SK-N-SH (cell line): Measurements from ENCODE around the gene FHL2. TPM values are rescaled to one million over a fixed set of nuclear protein-coding genes. Genes with fewer than 3 reads are reported as not detected.

Experiments used
- CTCF ChIA-PET: fragments of 300-600, 350-600 bp; formaldehyde crosslinking; extraction: SDS; loops from one replicate; lab custom pipeline; 2021; lab: Yijun Ruan, JAX
- POLR2A ChIA-PET: fragments of 350-600 bp; sonication (Branson Sonifier 250); formaldehyde crosslinking; extraction: SDS; loops from one replicate; lab custom pipeline; 2020; ENCODE audit warnings: antibody characterized with exemption, inconsistent platforms; lab: Yijun Ruan, JAX
- DNase-seq: peaks from one replicate; pipeline ENCODE4 v3.0.0; 2012
- H2AFZ ChIP-seq: fragments of 200-600 bp; sonication (generic); 2 replicates; pipeline ENCODE4 v1.8.1; 2016; ENCODE audit warnings: antibody characterized with exemption, mild to moderate bottlenecking, low read depth
- H3F3A ChIP-seq: fragments of 200-600 bp; sonication (generic); replicated peaks from 2 replicates; pipeline ENCODE3; 2016; ENCODE audit warnings: antibody characterized with exemption, mild to moderate bottlenecking; ENCODE audit not compliant: insufficient read depth
- H3K27ac ChIP-seq, 2 experiments: fragments of 200-500 bp in 1 of 2; fragments of 200-600 bp in 1 of 2; sonication (Bioruptor generic) in 1 of 2; sonication (generic), shearing (Covaris generic) in 1 of 2; 2 replicates each; pipeline versions ENCODE4 v1.5.1 to v1.6.1; 2014 to 2016; ENCODE audit warnings: low read depth in 2 of 2, inconsistent platforms in 1 of 2, low read length in 1 of 2, mild to moderate bottlenecking in 1 of 2, mixed read lengths in 1 of 2
- H3K27me3 ChIP-seq: fragments of 200-600 bp; sonication (generic), shearing (Covaris generic); 2 replicates; pipeline ENCODE4 v1.6.1; 2016; ENCODE audit warnings: mixed run types; ENCODE audit not compliant: insufficient read depth
- H3K36me3 ChIP-seq, 2 experiments: fragments of 200-500 bp in 1 of 2; fragments of 200-600 bp in 1 of 2; sonication (Bioruptor generic) in 1 of 2; sonication (generic) in 1 of 2; replicated peaks in 1 of 2; 2 replicates each; pipeline versions ENCODE3 to v1.5.1; 2014 to 2016; ENCODE audit warnings: low read length in 1 of 2, mild to moderate bottlenecking in 1 of 2; ENCODE audit not compliant: insufficient read depth in 2 of 2, control insufficient read depth in 1 of 2
- H3K4me1 ChIP-seq, 2 experiments: fragments of 200-500 bp in 1 of 2; fragments of 200-600 bp in 1 of 2; sonication (Bioruptor generic) in 1 of 2; sonication (generic), shearing (Covaris generic) in 1 of 2; 2 replicates each; pipeline versions ENCODE4 v1.5.1 to v1.6.1; 2014 to 2016; ENCODE audit warnings: low read depth in 1 of 2, low read length in 1 of 2, mixed run types in 1 of 2; ENCODE audit not compliant: insufficient read depth in 2 of 2, control insufficient read depth in 1 of 2
- H3K4me2 ChIP-seq: fragments of 200-600 bp; sonication (generic), shearing (Covaris generic); 2 replicates; pipeline ENCODE4 v1.6.1; 2017; ENCODE audit warnings: mixed run types
- H3K4me3 ChIP-seq, 2 experiments: fragments of 200-500 bp in 1 of 2; fragments of 200-600 bp in 1 of 2; sonication (Bioruptor generic) in 1 of 2; sonication (generic), shearing (Covaris generic) in 1 of 2; 2 replicates each; pipeline versions ENCODE4 v1.5.1 to v1.8.1; 2014 to 2016; ENCODE audit warnings: low read depth in 2 of 2, inconsistent platforms in 1 of 2, low read length in 1 of 2, mild to moderate bottlenecking in 1 of 2, mixed read lengths in 1 of 2, moderate library complexity in 1 of 2
- H3K79me2 ChIP-seq: fragments of 200-600 bp; sonication (generic); 2 replicates; pipeline ENCODE4 v1.8.1; 2017; ENCODE audit warnings: mild to moderate bottlenecking; ENCODE audit not compliant: insufficient read depth
- H3K9ac ChIP-seq: fragments of 200-600 bp; sonication (generic); 2 replicates; pipeline ENCODE4 v1.6.1; 2017; ENCODE audit warnings: mixed run types
- H3K9me2 ChIP-seq: fragments of 200-600 bp; sonication (generic); 2 replicates; pipeline ENCODE4 v1.6.1; 2017; ENCODE audit warnings: mixed run types
- H3K9me3 ChIP-seq: fragments of 200-600 bp; sonication (generic); 2 replicates; pipeline ENCODE4 v1.6.1; 2017; ENCODE audit warnings: mixed run types, mild to moderate bottlenecking, moderate library complexity
- H4K20me1 ChIP-seq: fragments of 200-600 bp; sonication (generic); 2 replicates; pipeline ENCODE4 v1.6.1; 2017; ENCODE audit warnings: mild to moderate bottlenecking, mixed run types; ENCODE audit not compliant: insufficient read depth
- EP300 ChIP-seq, 2 experiments: IDR thresholded peaks; 2 replicates each; pipeline versions ENCODE4 v1.4.0 to v1.6.1; 2012; ENCODE audit warnings: borderline replicate concordance in 1 of 2, low read depth in 1 of 2, low read length in 1 of 2
- GATA2 ChIP-seq: sonication (generic); formaldehyde crosslinking; IDR thresholded peaks from 2 replicates; pipeline ENCODE4 v1.5.0; 2020; ENCODE audit warnings: mild to moderate bottlenecking, missing genetic modification reagents
- MEF2A ChIP-seq: IDR thresholded peaks from 2 replicates; pipeline ENCODE4 v1.4.0; 2012; ENCODE audit warnings: low read depth, borderline replicate concordance
- MXI1 ChIP-seq: IDR thresholded peaks from 2 replicates; pipeline ENCODE4 v1.6.1; 2012; ENCODE audit warnings: mild to moderate bottlenecking, low read depth, low read length, improper control_type of control experiment
- NRF1 ChIP-seq: IDR thresholded peaks from 2 replicates; pipeline ENCODE4 v1.6.1; 2012; ENCODE audit warnings: low read depth, mild to moderate bottlenecking, low read length
- POLR2AphosphoS5 ChIP-seq: IDR thresholded peaks from 2 replicates; pipeline ENCODE4 v1.6.1; 2012; ENCODE audit warnings: low read depth, low read length
- RCOR1 ChIP-seq: fragments of 150-350 bp; IDR thresholded peaks from 2 replicates; pipeline ENCODE4 v1.6.1; 2017; ENCODE audit warnings: antibody characterized with exemption, low read length
- SMC3 ChIP-seq: IDR thresholded peaks from 2 replicates; pipeline ENCODE4 v1.6.1; 2012; ENCODE audit warnings: low read depth, low read length, improper control_type of control experiment
- TAF1 ChIP-seq: IDR thresholded peaks from 2 replicates; pipeline ENCODE4 v1.6.1; 2012; ENCODE audit warnings: low read depth, mild to moderate bottlenecking, low read length, moderate library complexity, borderline replicate concordance
- TCF12 ChIP-seq: IDR thresholded peaks from 2 replicates; pipeline ENCODE4 v1.4.0; 2012
- WGBS: methylation state at CpG from one replicate; pipeline ENCODE4 v1.1.6; 2017; ENCODE audit warnings: low lambda C conversion rate; 5-methylcytosine and 5-hydroxymethylcytosine counted together
- polyA plus RNA-seq, 3 experiments: library from polyadenylated mRNA; depleted of rRNA; stranded (reverse); fragments of >200 nt; gene quantifications; 2 replicates each; pipeline ENCODE4 v1.2.3, GENCODE V29; 2012
- TF ChIP-seq, protein P1 (sequence below): IDR thresholded peaks from 2 replicates; pipeline ENCODE4 v1.4.0; 2012; ENCODE audit warnings: low read depth, borderline replicate concordance
- TF ChIP-seq, protein P2 (sequence below): fragments of 150-350 bp; IDR thresholded peaks from 2 replicates; pipeline ENCODE4 v1.6.1; 2017; ENCODE audit warnings: antibody characterized with exemption, low read length, low read depth, borderline replicate concordance
- TF ChIP-seq, protein P3 (sequence below): IDR thresholded peaks from 2 replicates; pipeline ENCODE4 v1.6.1; 2012; ENCODE audit warnings: mild to moderate bottlenecking, low read depth, low read length, moderate library complexity

Gene FHL2
- polyA plus RNA-seq, 1 of the 3 experiments (the other 2 are of a cell fraction): 31.7 TPM

- H3K27me3 ChIP-seq: no peaks in the 10 kb centered on the region
- H4K20me1 ChIP-seq: no peaks in the 10 kb centered on the region
- TF ChIP-seq, protein P1, sequence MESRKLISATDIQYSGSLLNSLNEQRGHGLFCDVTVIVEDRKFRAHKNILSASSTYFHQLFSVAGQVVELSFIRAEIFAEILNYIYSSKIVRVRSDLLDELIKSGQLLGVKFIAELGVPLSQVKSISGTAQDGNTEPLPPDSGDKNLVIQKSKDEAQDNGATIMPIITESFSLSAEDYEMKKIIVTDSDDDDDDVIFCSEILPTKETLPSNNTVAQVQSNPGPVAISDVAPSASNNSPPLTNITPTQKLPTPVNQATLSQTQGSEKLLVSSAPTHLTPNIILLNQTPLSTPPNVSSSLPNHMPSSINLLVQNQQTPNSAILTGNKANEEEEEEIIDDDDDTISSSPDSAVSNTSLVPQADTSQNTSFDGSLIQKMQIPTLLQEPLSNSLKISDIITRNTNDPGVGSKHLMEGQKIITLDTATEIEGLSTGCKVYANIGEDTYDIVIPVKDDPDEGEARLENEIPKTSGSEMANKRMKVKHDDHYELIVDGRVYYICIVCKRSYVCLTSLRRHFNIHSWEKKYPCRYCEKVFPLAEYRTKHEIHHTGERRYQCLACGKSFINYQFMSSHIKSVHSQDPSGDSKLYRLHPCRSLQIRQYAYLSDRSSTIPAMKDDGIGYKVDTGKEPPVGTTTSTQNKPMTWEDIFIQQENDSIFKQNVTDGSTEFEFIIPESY: no peak
- TF ChIP-seq SMC3 (no peak), TCF12 (0 out of 2 replicates have a peak, but pooled peaks have one; percentile 15)
- no peaks in the 10 kb centered on the region for H3K9me3 ChIP-seq
- no peak overlapping the region for H3K9ac ChIP-seq
- DNase-seq: no peak
- no peak overlapping the region for H2AFZ ChIP-seq
- H3K36me3 ChIP-seq: peaks cover 0 to 3% of the 10 kb centered on the region in 2 experiments
- H3K4me1 ChIP-seq: peaks cover 0 to 12% of the 10 kb centered on the region in 2 experiments
- CTCF ChIA-PET: interaction anchor here (1.2 to 1.8 kb wide), 2 partner anchors 9 to 31 kb away, joined by 3 to 4 read pairs; no protein-coding TSS in a partner anchor
- no peak overlapping the region for H3K4me2 ChIP-seq
- H3F3A ChIP-seq: no peaks in the 10 kb centered on the region
- no peaks in the 10 kb centered on the region for H3K9me2 ChIP-seq
- H3K27ac ChIP-seq: 0 out of 4 replicates have a peak overlapping the region, but pooled peaks of 1 of the 2 experiments have one; percentile 19
- 77% methylated on average over 3 of the region's 3 CpGs for WGBS
- H3K79me2 ChIP-seq: peaks cover 39% of the 10 kb centered on the region
- POLR2A ChIA-PET: no interaction called here
- no peak overlapping the region for H3K4me3 ChIP-seq
Observed at GRCh38 chr2:105325389-105325963, 73.4 kb downstream of the FHL2 start.

DNA sequence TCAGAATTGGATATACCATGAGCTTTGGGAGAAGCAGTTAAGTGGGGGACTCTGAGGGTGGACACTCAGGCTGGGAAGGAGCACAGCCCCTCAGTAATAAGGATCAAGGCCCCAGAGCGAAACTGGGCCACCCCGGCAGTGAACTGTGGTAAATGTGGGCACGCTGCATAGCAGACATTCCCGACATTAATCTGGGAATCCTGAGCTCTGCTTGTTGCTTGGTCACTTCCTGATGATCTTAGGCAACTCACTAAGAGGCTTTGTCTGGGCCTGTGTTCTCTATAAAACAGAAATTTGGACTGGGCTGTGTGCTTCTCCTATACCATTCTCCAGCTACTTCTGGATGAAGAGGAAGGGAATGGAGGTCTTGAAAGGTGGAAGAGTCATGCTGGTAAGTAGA is 74.1 kb downstream of the FHL2 start:
- H3K4me1 ChIP-seq: peaks cover 0 to 8% of the 10 kb centered on the region in 2 experiments; a peak in 2 of 4 replicates

More for the DNA sequence above, 74.1 kb downstream of the FHL2 start:
- peaks cover 0 to 3% of the 10 kb centered on the region in 2 experiments for H3K36me3 ChIP-seq
- no peak overlapping the region for H3K4me2 ChIP-seq
- H3F3A ChIP-seq: no peaks in the 10 kb centered on the region
- no peaks in the 10 kb centered on the region for H4K20me1 ChIP-seq
- WGBS: 92% methylated on average over 4 of the region's 4 CpGs
- peak overlapping the region in 1 of 2 experiments; percentile 22; a peak in 2 of 4 replicates for H3K27ac ChIP-seq
- TF ChIP-seq POLR2AphosphoS5 (no peak), GATA2 (CRISPR knock-in tag) (no peak), NRF1 (no peak), TAF1 (no peak), MEF2A (no peak), SMC3 (no peak), RCOR1 (no peak), MXI1 (no peak), EP300 (IDR thresholded peaks at IDR 0.05; ENCODE audit: borderline replicate concordance in 1 of 2, low read depth in 1 of 2, low read length in 1 of 2) (no peak)
- TF ChIP-seq, protein P1: no peak
- TF ChIP-seq, protein P2, sequence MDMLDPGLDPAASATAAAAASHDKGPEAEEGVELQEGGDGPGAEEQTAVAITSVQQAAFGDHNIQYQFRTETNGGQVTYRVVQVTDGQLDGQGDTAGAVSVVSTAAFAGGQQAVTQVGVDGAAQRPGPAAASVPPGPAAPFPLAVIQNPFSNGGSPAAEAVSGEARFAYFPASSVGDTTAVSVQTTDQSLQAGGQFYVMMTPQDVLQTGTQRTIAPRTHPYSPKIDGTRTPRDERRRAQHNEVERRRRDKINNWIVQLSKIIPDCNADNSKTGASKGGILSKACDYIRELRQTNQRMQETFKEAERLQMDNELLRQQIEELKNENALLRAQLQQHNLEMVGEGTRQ: no peak
- TF ChIP-seq, protein P3, sequence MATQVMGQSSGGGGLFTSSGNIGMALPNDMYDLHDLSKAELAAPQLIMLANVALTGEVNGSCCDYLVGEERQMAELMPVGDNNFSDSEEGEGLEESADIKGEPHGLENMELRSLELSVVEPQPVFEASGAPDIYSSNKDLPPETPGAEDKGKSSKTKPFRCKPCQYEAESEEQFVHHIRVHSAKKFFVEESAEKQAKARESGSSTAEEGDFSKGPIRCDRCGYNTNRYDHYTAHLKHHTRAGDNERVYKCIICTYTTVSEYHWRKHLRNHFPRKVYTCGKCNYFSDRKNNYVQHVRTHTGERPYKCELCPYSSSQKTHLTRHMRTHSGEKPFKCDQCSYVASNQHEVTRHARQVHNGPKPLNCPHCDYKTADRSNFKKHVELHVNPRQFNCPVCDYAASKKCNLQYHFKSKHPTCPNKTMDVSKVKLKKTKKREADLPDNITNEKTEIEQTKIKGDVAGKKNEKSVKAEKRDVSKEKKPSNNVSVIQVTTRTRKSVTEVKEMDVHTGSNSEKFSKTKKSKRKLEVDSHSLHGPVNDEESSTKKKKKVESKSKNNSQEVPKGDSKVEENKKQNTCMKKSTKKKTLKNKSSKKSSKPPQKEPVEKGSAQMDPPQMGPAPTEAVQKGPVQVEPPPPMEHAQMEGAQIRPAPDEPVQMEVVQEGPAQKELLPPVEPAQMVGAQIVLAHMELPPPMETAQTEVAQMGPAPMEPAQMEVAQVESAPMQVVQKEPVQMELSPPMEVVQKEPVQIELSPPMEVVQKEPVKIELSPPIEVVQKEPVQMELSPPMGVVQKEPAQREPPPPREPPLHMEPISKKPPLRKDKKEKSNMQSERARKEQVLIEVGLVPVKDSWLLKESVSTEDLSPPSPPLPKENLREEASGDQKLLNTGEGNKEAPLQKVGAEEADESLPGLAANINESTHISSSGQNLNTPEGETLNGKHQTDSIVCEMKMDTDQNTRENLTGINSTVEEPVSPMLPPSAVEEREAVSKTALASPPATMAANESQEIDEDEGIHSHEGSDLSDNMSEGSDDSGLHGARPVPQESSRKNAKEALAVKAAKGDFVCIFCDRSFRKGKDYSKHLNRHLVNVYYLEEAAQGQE: no peak
- no peak for DNase-seq
- POLR2A ChIA-PET: no interaction called here
- H3K9me3 ChIP-seq: no peaks in the 10 kb centered on the region
- no peak overlapping the region for H3K4me3 ChIP-seq
- H3K9me2 ChIP-seq: no peaks in the 10 kb centered on the region
- H2AFZ ChIP-seq: no peak overlapping the region
- CTCF ChIA-PET: interaction anchor here (1.2 to 1.8 kb wide), 2 partner anchors 8 to 30 kb away, joined by 3 to 4 read pairs; no protein-coding TSS in a partner anchor
- no peak overlapping the region for H3K9ac ChIP-seq
- no peaks in the 10 kb centered on the region for H3K27me3 ChIP-seq
- H3K79me2 ChIP-seq: peaks cover 33% of the 10 kb centered on the region
